Glomerular endothelial cell (primary cell): ENCODE results near the gene NCOA7. TPM values are rescaled to one million over a fixed set of nuclear protein-coding genes. Genes with fewer than 3 reads are reported as not detected.

Experiments used
- DNase-seq: peaks from one replicate; pipeline ENCODE4 v3.0.0-alpha.2; 2011; ENCODE audit warnings: low read depth, low spot score; ENCODE audit errors: extremely low read depth
- total RNA-seq: library from RNA; depleted of rRNA; stranded (reverse); fragments of >200 nt; gene quantifications from 2 replicates; pipeline ENCODE4 v1.2.3, GENCODE V29; 2015

Gene NCOA7
- total RNA-seq, 1 donor from 2014 or later: 66.8 TPM

DNA sequence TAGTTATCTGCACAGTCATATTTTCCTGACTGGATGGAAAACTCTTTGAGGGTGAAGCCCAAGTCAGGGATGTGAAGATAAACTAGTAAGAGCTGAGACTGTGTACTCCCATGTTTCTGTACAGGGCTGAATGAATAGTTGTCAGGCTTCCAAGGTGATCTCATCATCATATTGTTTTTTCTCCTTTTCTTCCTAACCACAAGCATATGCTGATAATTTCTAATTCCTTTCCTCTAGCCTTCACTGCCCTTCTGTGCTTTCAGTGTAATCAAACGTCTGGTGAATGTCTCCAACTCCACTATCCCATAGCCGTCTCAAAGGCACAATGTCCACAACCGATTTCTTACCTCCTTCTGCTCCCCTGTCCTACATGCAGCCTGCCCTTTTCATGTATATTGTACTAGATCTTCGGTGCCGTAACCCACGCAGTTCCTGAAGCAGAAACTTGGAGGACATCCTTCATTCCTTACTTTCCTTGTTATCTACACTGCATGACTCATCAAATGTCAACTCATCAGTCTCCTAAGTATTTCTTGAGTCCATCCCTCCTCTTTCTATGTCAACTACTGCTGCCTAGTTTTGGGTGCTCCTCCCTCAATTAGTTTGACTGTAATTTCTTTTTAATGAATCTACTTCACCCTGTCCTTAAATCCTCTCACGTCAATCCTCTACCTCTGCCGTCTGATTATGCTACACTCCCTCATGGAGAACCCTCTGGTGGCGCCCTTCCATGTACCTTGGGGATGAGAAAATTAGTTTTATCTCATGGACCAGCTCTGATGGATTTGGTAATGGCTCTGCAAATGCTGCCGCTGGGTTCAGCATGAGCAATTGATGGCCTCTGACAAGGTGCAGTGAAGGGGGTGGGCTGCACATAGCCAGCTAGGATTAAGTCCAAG lies 21.9 kb downstream of the NCOA7 start:
- peak; percentile 54 for DNase-seq

DNA sequence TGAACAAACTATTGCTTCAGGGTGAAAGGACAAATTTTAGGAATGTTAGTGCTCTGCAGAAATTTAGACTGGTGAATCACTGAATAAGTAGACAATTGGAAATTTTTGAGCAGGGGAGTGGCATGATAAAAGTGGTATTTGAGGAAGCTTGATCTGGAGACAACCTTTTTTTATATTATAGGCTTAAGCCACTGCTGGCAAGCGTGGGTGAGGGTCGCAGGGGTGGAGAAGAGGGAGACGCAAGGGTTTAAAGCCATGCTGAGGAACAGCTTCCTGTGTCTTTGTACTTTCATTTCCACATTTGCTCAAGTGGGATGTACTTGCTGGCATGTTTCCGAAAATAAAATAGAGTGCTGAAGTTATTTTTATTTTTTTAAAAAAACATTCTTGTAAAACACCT lies 23.7 kb downstream of the NCOA7 start:
- DNase-seq: no peak

DNA sequence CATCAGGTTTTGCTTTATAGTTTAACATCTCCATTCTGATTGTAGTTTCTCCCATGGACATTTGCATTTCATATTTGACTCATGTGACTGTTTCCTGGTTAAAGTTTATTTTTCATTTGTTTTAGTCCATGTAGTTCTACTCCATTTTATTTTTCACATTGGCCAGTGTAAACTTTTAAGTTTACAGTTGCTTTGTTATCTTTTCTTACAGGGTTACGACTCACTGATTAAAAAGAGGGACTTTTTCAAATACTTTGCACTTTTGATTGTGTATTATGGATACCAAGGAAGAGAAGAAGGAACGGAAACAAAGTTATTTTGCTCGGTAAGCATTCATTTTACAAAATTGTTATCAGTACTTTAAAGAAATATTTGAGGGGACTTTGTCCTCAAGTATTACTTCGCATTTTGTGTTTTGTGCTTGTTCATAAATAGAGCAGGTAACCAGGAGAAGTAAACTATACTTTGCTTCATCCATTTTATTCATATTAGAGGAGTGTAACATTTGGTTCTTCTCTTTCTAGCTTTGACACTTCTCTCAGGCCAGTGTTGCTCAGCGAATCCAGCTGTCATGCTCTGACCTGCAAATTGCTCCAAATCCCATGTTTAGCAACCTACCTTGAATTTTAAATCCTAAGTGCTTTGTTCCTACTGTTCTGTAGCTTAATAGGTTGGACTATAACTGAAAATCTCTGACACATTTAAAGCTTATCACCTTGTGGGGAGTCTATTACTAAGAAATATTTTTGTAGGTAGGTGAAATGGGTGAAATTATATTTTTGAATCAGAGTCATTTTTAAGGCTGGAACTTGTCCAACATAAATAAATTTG lies 24.5 kb downstream of the NCOA7 start:
- DNase-seq: no peak

DNA sequence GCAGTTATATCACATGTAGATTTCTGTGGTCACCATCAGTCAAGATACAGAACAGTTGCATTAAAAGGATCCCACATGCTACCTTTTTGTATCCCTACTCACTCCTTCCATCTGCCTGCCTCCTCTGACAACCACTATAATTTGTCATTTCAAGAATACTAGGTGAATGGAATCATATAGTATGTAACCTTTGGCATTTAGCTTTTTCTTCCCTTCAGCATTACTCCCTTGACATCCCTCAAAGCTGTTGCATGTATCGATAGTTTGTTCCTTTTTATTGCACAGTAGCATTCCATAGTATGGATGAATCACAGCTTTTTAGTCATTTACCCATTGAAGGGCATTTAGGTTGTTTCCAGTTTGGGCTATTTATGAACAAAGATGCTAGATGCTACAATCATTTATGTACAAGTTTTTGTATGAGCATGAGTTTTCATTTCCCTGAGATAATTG lies 26.1 kb downstream of the NCOA7 start:
- no peak for DNase-seq

DNA sequence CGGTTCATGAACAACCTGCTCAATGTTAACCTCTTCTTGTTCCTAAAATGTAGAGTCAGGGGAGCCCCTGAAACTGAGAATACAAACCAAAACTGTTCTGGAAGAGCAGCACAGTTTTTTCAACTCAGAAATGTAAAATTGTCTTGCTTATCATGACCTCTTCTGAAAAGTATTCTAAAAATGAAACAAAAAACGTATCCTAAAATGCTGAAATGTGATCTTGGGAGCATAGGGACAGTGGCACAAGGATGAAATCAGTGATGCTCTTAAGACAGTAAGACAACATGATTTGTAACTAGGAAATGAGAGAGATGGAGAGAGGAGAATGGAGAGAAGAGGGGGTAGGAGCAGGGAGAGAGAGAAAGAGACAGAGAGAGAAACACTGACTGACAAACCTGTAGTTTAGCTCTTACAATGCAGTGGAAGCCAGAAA lies 27.5 kb downstream of the NCOA7 start:
- DNase-seq: no peak

DNA sequence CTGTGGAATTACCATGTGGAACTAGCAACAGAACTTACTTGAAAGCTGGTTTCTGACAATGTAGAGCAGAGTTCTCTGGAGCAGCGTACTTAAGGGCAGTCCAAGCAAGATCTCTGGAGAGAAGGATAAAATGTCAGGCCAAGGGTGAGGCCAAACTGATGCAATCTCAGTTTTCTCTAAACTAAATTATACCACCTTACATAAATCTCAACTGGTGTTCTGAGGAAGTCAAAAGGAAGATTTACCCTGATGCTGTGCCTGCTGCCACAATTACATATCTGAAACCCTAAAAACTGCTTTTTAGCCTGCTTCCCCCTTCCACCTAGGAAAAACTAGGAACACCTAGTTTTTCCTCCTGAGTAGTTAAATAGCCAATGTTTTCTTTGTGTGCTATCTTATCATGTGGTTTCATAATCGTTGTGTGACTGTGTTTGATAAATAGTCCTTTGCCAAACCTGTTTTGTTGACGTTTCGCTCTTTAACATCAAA lies 28.1 kb downstream of the NCOA7 start:
- DNase-seq: no peak

DNA sequence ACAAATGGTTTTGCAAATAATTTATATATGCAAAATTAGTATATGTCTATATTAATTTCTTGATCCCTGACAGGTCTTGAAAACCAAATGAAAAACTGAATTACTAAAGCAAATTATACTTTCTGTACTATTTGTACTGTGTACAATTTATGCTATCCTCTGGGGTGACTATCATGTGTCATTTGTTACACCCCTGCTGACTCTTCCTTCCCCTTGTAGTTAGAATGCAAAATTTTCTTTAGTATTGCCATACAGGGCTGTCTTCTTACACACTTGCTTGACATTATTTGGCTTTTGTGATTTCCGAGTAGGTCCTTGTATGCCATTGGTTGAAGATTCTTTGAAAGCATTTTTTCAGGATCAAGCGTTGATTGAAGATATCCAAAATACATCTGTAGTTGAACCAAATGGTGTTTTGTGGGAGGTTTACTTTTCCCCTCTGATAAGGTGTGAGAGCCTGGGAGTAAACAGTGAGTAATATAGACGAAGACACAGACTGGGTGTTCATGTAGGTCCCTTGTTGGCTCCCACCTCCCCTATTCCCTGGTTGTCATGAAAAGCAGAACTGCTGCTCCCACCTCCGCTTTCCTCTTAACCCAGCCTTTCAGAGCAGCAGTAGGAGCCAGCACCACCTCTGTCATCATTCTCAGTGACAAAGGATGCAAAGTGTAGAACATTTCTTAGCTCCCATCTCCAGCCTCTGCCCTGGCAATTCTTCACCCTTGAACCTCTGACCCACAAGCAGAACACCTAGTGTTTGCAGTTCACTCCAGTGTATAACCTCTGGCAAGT lies 29.0 kb downstream of the NCOA7 start:
- DNase-seq: no peak

DNA sequence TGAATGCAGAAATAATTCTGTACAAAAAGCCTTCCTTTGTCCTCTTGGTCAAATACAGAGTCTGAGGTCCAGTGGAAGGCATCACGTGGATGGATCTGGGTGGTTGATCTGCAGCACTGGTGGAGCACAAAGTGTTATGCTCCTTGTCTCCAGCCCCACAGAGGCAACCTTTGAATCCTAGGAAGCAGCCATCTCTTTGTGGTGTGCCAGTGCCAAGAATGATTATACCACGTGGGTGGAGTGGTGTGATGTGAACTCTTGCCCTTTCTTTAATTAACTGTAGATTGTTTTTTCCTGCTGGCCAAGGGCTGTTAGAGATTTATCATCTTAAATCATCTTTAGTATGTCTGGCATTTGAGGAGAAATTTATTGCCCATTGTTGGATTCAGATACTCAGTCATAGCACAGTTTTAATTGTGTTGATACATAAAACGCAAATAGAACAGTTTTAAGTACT lies 31.1 kb downstream of the NCOA7 start:
- peak; percentile 94 for DNase-seq

DNA sequence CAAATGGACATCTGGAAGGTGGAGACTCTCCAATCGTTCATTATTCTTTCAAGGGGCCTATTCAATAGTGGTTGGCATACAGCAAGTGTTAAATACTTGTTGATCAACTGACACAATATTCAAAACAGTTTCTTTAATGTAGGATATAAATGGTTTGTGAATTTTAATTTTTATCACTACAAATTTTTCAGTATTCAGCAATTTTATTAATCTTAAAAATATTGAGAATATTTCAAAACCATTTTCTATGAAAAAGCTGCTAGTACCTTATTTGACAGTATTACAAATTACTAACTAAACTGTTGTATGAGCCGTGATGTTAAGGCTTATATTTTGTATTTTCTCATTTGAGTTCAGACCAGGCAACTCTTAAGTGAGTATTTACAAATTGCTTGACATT lies 32.4 kb downstream of the NCOA7 start:
- no peak for DNase-seq

DNA sequence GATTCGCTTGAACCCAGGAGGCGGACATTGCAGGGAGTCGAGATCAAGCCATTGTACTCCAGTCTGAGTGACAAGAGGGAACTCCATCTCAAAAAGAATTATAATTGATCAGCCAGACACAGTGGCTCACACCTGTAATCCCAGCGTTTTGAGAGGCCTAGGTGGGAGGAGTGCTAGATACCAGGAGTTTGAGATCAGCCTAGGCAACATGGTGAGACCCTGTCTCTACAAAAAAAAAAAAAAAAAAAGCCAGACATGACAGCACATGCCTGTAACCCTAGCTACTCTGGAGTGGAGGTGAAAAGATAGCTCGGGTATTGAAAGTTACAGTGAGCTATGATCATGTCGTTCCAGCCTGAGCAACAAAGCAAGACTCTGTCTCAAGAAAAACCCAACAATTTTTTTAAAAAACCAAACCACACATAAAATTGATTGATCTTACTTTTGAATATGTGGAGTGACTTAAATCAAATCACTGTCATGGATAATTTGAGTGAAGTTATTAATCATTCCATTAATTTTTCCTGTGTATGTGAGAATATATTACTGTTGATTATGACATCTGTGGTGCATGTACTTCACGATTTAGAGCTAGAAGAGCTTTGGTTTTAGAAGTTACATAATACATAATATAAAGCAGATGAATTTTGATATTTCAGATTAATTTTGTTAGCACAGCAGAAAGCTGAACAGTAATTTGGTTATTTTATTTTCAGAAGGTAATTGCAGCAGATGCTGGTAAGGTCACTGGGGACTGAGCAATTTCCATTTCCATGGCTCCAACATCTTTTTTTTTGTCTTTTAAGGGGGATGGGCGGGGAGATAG lies 34.4 kb downstream of the NCOA7 start:
- DNase-seq: no peak

DNA sequence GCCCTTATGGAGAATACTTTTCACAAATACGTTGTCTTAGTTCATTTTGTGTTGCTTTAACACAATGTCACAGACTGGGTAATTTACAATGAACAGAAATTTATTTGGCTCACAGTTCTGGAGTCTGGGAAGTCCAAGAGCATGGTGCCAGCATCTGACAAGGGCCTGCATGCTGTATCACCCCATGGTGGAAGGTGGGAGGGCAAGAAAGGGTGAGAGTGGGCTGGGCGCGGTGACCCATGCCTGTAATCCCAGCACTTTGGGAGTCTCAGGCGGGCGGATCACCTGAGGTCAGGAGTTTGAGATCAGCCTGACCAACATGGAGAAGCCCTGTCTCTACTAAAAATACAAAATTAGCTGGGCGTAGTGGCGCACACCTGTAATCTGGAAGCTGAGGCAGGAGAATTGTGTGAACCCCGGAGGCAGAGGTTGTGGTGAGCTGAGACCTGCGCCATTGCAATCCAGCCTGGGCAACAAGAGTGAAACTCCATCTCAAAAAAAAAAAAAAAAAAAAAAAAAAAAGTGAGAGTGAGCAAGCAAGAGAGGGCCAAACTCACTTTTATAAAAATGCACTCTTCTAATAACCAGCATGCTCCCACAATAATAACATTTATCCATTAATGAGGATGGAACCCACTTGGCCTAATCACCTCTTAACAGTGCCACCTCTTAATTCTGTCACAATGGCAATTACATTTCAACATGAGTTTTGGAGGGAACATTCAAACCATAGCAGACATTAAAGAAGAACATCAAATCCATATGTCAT lies 36.1 kb downstream of the NCOA7 start:
- no peak for DNase-seq

DNA sequence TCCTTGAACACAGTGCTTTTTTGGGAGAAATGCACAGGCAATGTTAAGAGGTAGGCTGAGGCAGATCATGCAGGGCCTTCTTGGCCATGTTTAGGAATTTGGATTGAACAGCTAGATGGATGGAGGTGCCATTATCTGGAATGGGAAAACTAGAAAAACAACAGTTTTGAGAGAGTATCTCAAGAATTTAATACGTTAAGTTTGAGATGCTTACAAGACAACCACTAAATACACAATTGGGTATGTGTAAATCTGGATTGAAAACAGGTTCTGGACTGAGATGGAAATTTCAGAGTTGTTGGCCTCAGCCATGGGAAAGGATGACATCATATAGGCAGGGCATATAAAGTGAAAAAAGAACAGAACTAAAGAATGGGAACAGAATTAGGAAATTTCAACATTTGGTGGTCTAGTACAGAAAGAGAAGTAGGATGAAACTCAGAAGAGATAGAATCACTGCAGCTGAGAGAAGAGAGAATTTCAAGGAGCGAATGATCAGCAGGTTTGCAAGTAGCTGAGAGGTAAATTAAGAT lies 37.1 kb downstream of the NCOA7 start:
- no peak for DNase-seq

DNA sequence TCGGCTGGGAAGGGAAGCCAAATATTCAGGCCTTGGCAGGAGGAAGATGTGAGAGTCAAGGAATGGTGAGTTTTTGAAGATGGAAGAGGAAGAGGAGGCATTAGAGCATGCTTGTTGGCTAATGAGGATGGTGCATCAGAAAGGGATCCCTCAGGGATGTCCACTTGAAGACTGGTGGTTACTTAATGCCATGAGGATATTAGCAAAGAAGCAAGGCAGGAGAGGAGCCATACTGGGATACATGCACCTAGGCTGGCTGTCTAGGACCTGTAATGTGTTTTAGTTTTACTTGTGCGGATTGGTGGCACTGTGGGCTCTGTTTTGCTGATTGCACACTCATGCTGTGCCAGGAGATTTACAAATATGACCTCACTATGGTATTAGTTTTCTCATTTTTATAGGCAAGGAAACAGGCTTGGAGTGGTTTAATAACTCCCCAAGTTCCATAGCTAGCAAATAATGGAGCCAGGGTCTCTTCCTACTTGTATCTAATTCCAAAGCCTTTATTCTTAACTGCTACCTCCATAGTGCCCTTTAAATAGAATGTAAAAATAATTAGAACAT lies 37.8 kb downstream of the NCOA7 start:
- no peak for DNase-seq

DNA sequence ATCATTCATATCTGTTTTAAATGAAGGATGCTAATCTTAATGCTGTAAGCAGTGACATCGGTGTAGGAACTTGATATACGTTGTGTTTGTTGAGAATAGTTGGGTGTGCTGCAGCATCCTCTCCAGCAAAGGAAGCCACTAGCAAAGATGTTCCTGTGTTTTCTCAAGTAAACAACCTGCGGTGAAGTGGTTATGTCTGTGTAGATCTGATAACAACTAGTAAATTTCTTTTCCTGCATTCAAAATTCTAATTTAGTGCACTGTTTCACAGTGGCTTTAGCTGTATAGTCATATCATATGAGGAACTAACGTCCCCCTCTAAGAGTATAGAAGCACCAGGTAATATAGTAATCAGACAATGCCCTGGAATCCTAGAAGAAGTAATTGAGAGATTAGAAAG lies 38.7 kb downstream of the NCOA7 start:
- no peak for DNase-seq

DNA sequence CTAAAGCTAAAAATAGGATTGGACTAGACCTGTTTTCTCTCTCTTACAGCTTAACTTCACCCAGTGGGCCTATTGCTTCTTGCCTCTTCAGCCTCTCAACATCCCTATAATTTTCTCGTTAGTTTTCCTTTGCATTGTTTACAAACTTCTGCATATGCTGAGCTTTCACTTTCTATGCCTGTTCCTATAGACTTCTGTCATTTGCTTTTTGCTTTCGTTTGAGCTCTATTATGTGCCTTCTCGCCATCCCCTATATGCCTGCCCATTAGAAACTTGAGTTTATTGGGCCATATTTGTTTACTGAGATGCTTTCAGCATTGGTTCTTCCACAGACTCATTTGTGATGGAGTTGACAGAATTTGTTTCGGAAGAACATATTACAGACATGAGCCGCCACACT lies 40.9 kb downstream of the NCOA7 start:
- DNase-seq: no peak

DNA sequence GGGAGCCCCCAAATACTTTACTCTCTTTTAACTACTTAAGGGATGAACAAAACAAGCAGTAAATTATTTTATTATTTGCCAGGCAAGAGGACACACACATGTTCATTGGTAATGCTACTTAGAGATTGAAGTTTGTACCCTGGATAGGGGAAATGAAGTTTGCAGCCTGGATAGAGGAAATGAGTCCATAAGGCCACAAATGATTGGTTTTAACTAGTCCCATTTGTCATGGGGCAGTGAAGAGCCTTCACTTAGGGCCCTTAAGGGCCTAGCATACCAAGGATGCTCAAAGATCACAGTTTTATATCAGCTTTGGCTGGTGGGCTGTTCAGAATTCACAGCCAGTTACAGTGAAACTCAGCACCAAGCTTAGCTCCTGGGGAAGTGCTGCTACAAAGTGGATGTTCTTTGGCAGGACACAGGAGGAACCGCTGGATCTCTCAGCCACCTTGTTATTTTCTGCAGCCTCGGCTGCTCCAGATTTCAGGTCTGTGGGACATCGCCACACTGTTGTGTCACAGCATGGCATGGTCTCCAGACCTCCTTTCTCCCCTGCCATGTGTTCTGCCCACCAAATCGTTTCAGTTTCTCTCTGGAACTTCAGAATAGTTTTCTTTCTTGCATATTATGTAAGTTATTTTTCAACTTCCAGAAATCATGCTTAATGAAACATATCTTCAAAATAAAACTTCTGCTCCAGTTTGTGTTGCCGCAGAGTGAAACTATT lies 41.8 kb downstream of the NCOA7 start:
- no peak for DNase-seq

DNA sequence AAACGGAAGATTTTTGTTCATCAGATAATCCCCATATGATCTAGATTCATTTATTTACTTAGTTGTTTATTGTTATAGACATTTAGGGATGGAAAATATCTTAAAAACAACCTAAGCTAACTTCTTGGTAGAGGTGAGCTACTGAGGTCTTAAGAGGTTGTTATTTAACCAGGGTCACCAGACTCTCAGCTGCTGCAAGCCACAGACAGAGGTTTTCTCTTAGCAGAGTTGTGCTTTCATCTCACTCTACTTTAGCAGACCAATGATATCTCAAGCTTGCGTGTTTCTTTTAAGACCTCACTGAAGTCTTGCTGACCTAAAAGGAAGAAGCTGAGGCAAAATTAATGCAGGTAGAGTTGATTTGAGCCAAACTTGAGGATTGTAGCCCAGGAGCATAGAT lies 43.6 kb downstream of the NCOA7 start:
- no peak for DNase-seq

DNA sequence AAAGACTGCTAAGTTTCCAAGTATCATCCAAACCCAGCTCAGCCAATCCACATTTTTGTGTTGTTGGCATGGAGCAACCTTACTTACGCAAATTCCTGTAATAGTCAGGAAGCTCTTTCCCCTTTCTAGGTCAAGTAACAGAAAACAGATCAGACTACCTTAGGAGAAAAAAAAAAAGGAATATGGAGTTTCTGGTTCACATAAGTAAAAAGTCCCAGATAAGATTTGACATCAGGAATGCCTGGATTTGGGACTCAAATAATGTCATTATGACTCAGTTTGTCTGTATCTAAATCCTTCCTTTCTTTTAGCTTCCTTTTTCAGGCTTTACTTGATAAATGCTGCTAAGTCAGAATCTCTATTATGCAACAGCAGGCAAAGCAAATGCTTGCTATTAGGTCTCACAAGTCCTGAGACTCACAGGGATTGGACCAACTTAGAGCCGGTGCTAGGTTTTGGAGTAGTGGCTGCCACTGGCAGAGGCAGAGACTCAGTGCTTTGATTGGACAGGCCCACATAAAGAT lies 44.5 kb downstream of the NCOA7 start:
- DNase-seq: peak; percentile 62
